Activated naive CD4-positive, alpha-beta T cell treated with anti-CD3 and anti-CD28 coated beads, Interleukin-2, amount 50 U/mL, for 24 hours (primary cell): ENCODE measurements around the gene GCC1.

Experiments used
- H3K27ac Mint-ChIP-seq: one replicate; pipeline ENCODE4 v1.8.0; 2021; ENCODE audit warnings: mild to moderate bottlenecking, mixed read lengths
- H3K27me3 Mint-ChIP-seq: one replicate; pipeline ENCODE4 v1.8.0; 2021; ENCODE audit warnings: mixed read lengths
- H3K36me3 Mint-ChIP-seq: one replicate; pipeline ENCODE4 v1.8.0; 2021; ENCODE audit warnings: mixed read lengths
- H3K4me1 Mint-ChIP-seq: one replicate; pipeline ENCODE4 v1.8.0; 2021; ENCODE audit warnings: mixed read lengths
- H3K4me3 Mint-ChIP-seq: one replicate; pipeline ENCODE4 v1.8.0; 2021; ENCODE audit warnings: mild to moderate bottlenecking, mixed read lengths
- H3K9me3 Mint-ChIP-seq: one replicate; pipeline ENCODE4 v1.8.0; 2021; ENCODE audit warnings: mixed read lengths

GCC1 gene

DNA sequence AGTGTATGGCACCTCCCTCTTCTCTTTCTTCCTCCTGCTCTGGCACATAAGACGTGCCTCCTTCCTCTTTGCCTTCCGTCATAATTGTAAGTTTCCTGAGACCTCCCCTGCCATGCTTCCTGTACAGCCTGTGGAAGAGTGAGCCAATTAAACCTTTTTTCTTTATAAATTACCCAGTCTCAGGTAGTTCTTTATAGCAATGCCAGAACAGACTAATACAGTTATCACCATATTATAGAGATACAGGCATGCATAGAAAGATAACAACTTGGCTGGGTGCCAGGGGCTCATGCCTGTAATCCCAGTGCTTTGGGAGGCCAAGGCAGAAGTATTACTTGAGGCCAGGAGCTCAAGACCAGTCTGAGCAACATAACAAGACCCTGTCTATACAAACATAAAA is 53.2 kb downstream of the GCC1 start:
- H3K4me1 Mint-ChIP-seq = peaks cover 10% of the 10 kb centered on the region
- no peaks in the 10 kb centered on the region for H3K36me3 Mint-ChIP-seq
- peaks cover 25% of the 10 kb centered on the region for H3K9me3 Mint-ChIP-seq
- H3K27ac Mint-ChIP-seq = no peak overlapping the region
- peaks cover 41% of the 10 kb centered on the region for H3K27me3 Mint-ChIP-seq
- no peak overlapping the region for H3K4me3 Mint-ChIP-seq
